Neural progenitor cell (in vitro differentiated cells): ENCODE measurements around the gene ATP11A. TPM values are rescaled to one million over a fixed set of nuclear protein-coding genes. Genes with fewer than 3 reads are reported as not detected.

Experiments
- DNase-seq: peaks from one replicate; pipeline ENCODE4 v3.0.0-alpha.2; 2016; ENCODE audit warnings: low spot score
- H2AFZ ChIP-seq: fragments of 200-600 bp; sonication (generic); replicated peaks from 2 replicates; pipeline ENCODE4 v1.6.1; 2016; ENCODE audit warnings: antibody characterized with exemption
- H3F3A ChIP-seq: fragments of 200-600 bp; sonication (generic); 2 replicates; pipeline ENCODE4 v1.6.1; 2016; ENCODE audit warnings: antibody characterized with exemption, low read depth
- H3K27ac ChIP-seq: fragments of 200-600 bp; sonication (generic); 2 replicates; pipeline ENCODE4 v1.5.1; 2016; ENCODE audit warnings: mild to moderate bottlenecking
- H3K27me3 ChIP-seq: fragments of 200-600 bp; sonication (generic); 2 replicates; pipeline ENCODE4 v1.6.1; 2016; ENCODE audit warnings: mild to moderate bottlenecking, moderate library complexity
- H3K36me3 ChIP-seq: fragments of 200-600 bp; sonication (generic); 2 replicates; pipeline ENCODE4 v1.5.1; 2016
- H3K4me1 ChIP-seq: fragments of 200-600 bp; sonication (generic); 2 replicates; pipeline ENCODE4 v1.6.1; 2016; ENCODE audit warnings: mixed run types
- H3K4me2 ChIP-seq: fragments of 200-600 bp; sonication (generic); 2 replicates; pipeline ENCODE4 v1.6.1; 2016
- H3K4me3 ChIP-seq: fragments of 200-600 bp; sonication (generic); 2 replicates; pipeline ENCODE4 v1.5.1; 2016
- H3K79me2 ChIP-seq: fragments of 200-600 bp; sonication (generic); 2 replicates; pipeline ENCODE4 v1.6.1; 2016; ENCODE audit warnings: low read depth
- H3K9ac ChIP-seq: fragments of 200-600 bp; sonication (generic); 2 replicates; pipeline ENCODE4 v1.6.1; 2016
- H3K9me3 ChIP-seq: fragments of 200-600 bp; sonication (generic); 2 replicates; pipeline ENCODE4 v1.5.1; 2016; ENCODE audit warnings: low read depth
- H4K20me1 ChIP-seq: fragments of 200-600 bp; sonication (generic); 2 replicates; pipeline ENCODE4 v1.6.1; 2016; ENCODE audit warnings: low read depth
- H3K27ac Mint-ChIP-seq: 3 replicates; pipeline ENCODE4 v1.8.0; 2021; ENCODE audit warnings: mixed read lengths
- H3K27me3 Mint-ChIP-seq: 2 replicates; pipeline ENCODE4 v1.8.0; 2022; ENCODE audit warnings: low read depth, mild to moderate bottlenecking, inconsistent platforms, moderate library complexity, mixed read lengths; ENCODE audit not compliant: insufficient read depth
- H3K36me3 Mint-ChIP-seq: 3 replicates; pipeline ENCODE4 v1.8.0; 2021; ENCODE audit warnings: mixed read lengths
- H3K4me1 Mint-ChIP-seq: 3 replicates; pipeline ENCODE4 v1.8.0; 2021; ENCODE audit warnings: mixed read lengths
- H3K4me3 Mint-ChIP-seq: 3 replicates; pipeline ENCODE4 v1.8.0; 2021; ENCODE audit warnings: mild to moderate bottlenecking, moderate library complexity, mixed read lengths
- H3K9me3 Mint-ChIP-seq: 3 replicates; pipeline ENCODE4 v1.8.0; 2020; ENCODE audit warnings: mixed read lengths
- CTCF ChIP-seq: fragments of 200-600 bp; sonication (generic); IDR thresholded peaks from 2 replicates; pipeline ENCODE4 v1.5.1; 2017; ENCODE audit warnings: antibody characterized with exemption, mild to moderate bottlenecking
- EZH2 ChIP-seq: fragments of 200-600 bp; sonication (generic); IDR thresholded peaks from 2 replicates; pipeline ENCODE4 v1.6.1; 2017; ENCODE audit warnings: antibody characterized with exemption, mild to moderate bottlenecking, moderate library complexity
- EZH2phosphoT487 ChIP-seq: fragments of 200-600 bp; sonication (generic); IDR thresholded peaks from 2 replicates; pipeline ENCODE4 v1.6.1; 2017; ENCODE audit warnings: antibody characterized with exemption
- total RNA-seq: library from RNA; depleted of rRNA; stranded (reverse); fragments of >200 nt; gene quantifications from 2 replicates; pipeline ENCODE4 v1.2.3, GENCODE V29; 2015; ENCODE audit warnings: low replicate concordance

Gene ATP11A
- total RNA-seq, 1 donor from 2014 or later = 12.6 TPM

- DNase-seq = no peak
- H3K27me3 Mint-ChIP-seq = no peaks in the 10 kb centered on the region
- Histone ChIP-seq H3K4me1 (peaks cover 18% of the 10 kb centered on the region), H3F3A (peaks cover 8% of the 10 kb centered on the region), H3K4me2 (no peak overlapping the region), H3K36me3 (no peaks in the 10 kb centered on the region), H4K20me1 (peaks cover 22% of the 10 kb centered on the region), H3K9ac (no peak overlapping the region), H3K27ac (no peak overlapping the region), H3K9me3 (no peaks in the 10 kb centered on the region), H3K79me2 (no peaks in the 10 kb centered on the region), H3K27me3 (no peaks in the 10 kb centered on the region), H2AFZ (no peak overlapping the region), H3K4me3 (no peak overlapping the region)
- peaks cover 25% of the 10 kb centered on the region for H3K4me1 Mint-ChIP-seq
- H3K36me3 Mint-ChIP-seq = peaks cover 48% of the 10 kb centered on the region
- no peak overlapping the region for H3K4me3 Mint-ChIP-seq
- H3K27ac Mint-ChIP-seq = peak overlapping the region; percentile 37
- peaks cover 10% of the 10 kb centered on the region for H3K9me3 Mint-ChIP-seq
- TF ChIP-seq EZH2 (no peak), EZH2phosphoT487 (no peak), CTCF (no peak)
Observed at GRCh38 chr13:112846411-112847115, 156.7 kb downstream of the ATP11A start.

- no peak overlapping the region for H3K4me3 ChIP-seq
- peaks cover 45% of the 10 kb centered on the region for H3K36me3 Mint-ChIP-seq
- H3K79me2 ChIP-seq = no peaks in the 10 kb centered on the region
- H4K20me1 ChIP-seq = peaks cover 22% of the 10 kb centered on the region
- peaks cover 8% of the 10 kb centered on the region for H3F3A ChIP-seq
- no peak overlapping the region for H3K27ac ChIP-seq
- no peaks in the 10 kb centered on the region for H3K27me3 ChIP-seq
- H3K36me3 ChIP-seq = no peaks in the 10 kb centered on the region
- H3K4me3 Mint-ChIP-seq = no peak overlapping the region
- H3K9me3 Mint-ChIP-seq = peaks cover 10% of the 10 kb centered on the region
- H3K4me1 ChIP-seq = peaks cover 14% of the 10 kb centered on the region
- DNase-seq = no peak
- no peak overlapping the region for H3K9ac ChIP-seq
- H3K27me3 Mint-ChIP-seq = no peaks in the 10 kb centered on the region
- H3K4me2 ChIP-seq = no peak overlapping the region
- H3K4me1 Mint-ChIP-seq = peaks cover 19% of the 10 kb centered on the region
- no peaks in the 10 kb centered on the region for H3K9me3 ChIP-seq
- no peak for TF ChIP-seq CTCF
- TF ChIP-seq EZH2phosphoT487 = no peak
- TF ChIP-seq EZH2 = no peak
- H3K27ac Mint-ChIP-seq = no peak overlapping the region
- no peak overlapping the region for H2AFZ ChIP-seq
Observed at GRCh38 chr13:112849500-112849899, 159.7 kb downstream of the ATP11A start.

- peaks cover 19% of the 10 kb centered on the region for H3K4me1 Mint-ChIP-seq
- DNase-seq = no peak
- no peak overlapping the region for H3K27ac Mint-ChIP-seq
- H3K27me3 Mint-ChIP-seq = no peaks in the 10 kb centered on the region
- H3K36me3 Mint-ChIP-seq = peaks cover 45% of the 10 kb centered on the region
- no peaks in the 10 kb centered on the region for H3K9me3 ChIP-seq
- peaks cover 8% of the 10 kb centered on the region for H3F3A ChIP-seq
- H3K4me3 Mint-ChIP-seq = no peak overlapping the region
- no peaks in the 10 kb centered on the region for H3K79me2 ChIP-seq
- no peak overlapping the region for H3K4me3 ChIP-seq
- no peak overlapping the region for H3K9ac ChIP-seq
- H3K27me3 ChIP-seq = no peaks in the 10 kb centered on the region
- TF ChIP-seq CTCF (no peak), EZH2 (no peak), EZH2phosphoT487 (no peak)
- peaks cover 10% of the 10 kb centered on the region for H3K9me3 Mint-ChIP-seq
- H2AFZ ChIP-seq = no peak overlapping the region
- H3K36me3 ChIP-seq = no peaks in the 10 kb centered on the region
- no peak overlapping the region for H3K27ac ChIP-seq
- H4K20me1 ChIP-seq = peaks cover 22% of the 10 kb centered on the region
- peaks cover 14% of the 10 kb centered on the region for H3K4me1 ChIP-seq
- H3K4me2 ChIP-seq = no peak overlapping the region
Observed at GRCh38 chr13:112850273-112850672, 160.4 kb downstream of the ATP11A start.
